Measurements from ENCODE around the gene ZNF483. TPM values are rescaled to one million over a fixed set of nuclear protein-coding genes. Genes with fewer than 3 reads are reported as not detected.
A peak's percentile ranks its signal among the peaks of the same experiment; 100 is the strongest.

The ZNF483 gene
- total and polyA plus RNA-seq, 9 of the 15 experiments (the other 6 are each of a cell fraction or from before 2014, with no cell fraction given) = 0.04 to 1.0 (median 0.38) TPM

DNA sequence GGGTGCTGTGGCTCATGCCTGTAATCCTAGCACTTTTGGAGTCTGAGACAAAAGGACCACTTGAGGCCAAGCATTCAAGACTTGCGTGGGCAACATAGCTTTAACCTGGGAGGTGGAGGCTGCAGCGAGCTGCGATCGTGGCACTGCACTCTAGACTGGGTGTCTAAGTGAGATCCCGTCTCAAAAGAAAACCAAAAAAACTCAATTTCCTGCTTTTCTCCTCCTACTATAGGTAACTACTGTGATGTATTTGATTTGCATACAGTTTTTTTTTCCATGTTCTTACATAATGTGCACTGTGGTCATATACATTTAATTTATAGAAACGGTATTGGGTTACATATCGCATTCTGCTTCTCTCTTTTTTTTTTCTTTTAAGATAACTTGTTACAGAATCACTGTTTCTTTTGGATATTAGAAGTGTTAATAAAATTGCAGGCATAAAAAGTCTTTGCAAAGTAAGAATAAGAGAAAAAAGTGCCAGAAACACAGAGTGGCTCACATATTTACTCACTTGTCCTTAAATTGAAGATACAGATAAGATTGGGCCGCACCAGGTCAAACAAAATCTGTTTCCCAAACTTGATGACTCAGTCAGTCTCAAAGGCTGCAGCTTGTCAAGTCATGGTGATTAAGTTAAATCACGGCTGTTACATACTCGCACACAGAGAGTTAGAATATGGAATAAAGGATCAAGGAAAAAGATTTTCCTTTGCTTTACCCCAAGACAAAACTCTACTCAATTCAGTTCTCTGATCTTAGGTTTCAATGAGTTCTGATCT, 76.4 kb downstream of the ZNF483 start (continued):
- TF ChIP-seq, protein P1, sequence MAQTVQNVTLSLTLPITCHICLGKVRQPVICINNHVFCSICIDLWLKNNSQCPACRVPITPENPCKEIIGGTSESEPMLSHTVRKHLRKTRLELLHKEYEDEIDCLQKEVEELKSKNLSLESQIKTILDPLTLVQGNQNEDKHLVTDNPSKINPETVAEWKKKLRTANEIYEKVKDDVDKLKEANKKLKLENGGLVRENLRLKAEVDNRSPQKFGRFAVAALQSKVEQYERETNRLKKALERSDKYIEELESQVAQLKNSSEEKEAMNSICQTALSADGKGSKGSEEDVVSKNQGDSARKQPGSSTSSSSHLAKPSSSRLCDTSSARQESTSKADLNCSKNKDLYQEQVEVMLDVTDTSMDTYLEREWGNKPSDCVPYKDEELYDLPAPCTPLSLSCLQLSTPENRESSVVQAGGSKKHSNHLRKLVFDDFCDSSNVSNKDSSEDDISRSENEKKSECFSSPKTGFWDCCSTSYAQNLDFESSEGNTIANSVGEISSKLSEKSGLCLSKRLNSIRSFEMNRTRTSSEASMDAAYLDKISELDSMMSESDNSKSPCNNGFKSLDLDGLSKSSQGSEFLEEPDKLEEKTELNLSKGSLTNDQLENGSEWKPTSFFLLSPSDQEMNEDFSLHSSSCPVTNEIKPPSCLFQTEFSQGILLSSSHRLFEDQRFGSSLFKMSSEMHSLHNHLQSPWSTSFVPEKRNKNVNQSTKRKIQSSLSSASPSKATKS (CRISPR knock-in tag; IDR thresholded peaks at IDR 0.05) = no peak
- TF ChIP-seq SIN3A (IDR thresholded peaks at IDR 0.05; ENCODE audit: borderline replicate concordance in 2 of 2, control insufficient read depth in 1 of 2, low read depth in 2 of 2, low read length in 2 of 2) (no peak), KHSRP (IDR thresholded peaks at IDR 0.05) (no peak), POLR2B (IDR thresholded peaks at IDR 0.05; ENCODE audit: low read depth, partially characterized antibody) (no peak), NFIX (CRISPR knock-in tag; IDR thresholded peaks at IDR 0.05; ENCODE audit: low read depth) (no peak), TAF1 (IDR thresholded peaks at IDR 0.05; ENCODE audit: control insufficient read depth, extremely low read depth, insufficient read depth, low read length, severe bottlenecking) (no peak), SREBF1 (IDR thresholded peaks at IDR 0.05; ENCODE audit: borderline replicate concordance, low read depth, low read length) (no peak), HDAC2 (IDR thresholded peaks at IDR 0.05) (peak; percentile 97), FOSL1 (tag; conservative IDR thresholded peaks at IDR 0.05) (peak; percentile 97), ZNF140 (CRISPR knock-in tag; IDR thresholded peaks at IDR 0.05) (no peak), SMARCB1 (IDR thresholded peaks at IDR 0.05; ENCODE audit: insufficient read length, low read depth) (no peak), ZZZ3 (IDR thresholded peaks at IDR 0.05) (no peak), RBM14 (IDR thresholded peaks at IDR 0.05; ENCODE audit: borderline replicate concordance, insufficient read depth, low read depth, low read length) (no peak), IFI16 (CRISPR knock-in tag; IDR thresholded peaks at IDR 0.05) (no peak), MAFF (IDR thresholded peaks at IDR 0.05; ENCODE audit: low read length) (peak; percentile 79), TCF7 (IDR thresholded peaks at IDR 0.05; ENCODE audit: borderline replicate concordance) (no peak), EP400 (IDR thresholded peaks at IDR 0.05) (no peak), SIN3B (IDR thresholded peaks at IDR 0.05; ENCODE audit: low read depth) (no peak), MEF2A (IDR thresholded peaks at IDR 0.05; ENCODE audit: control insufficient read depth, low read depth, low read length) (no peak), ZNF707 (CRISPR knock-in tag; conservative IDR thresholded peaks at IDR 0.05) (no peak)
- TF ChIP-seq, protein P2, sequence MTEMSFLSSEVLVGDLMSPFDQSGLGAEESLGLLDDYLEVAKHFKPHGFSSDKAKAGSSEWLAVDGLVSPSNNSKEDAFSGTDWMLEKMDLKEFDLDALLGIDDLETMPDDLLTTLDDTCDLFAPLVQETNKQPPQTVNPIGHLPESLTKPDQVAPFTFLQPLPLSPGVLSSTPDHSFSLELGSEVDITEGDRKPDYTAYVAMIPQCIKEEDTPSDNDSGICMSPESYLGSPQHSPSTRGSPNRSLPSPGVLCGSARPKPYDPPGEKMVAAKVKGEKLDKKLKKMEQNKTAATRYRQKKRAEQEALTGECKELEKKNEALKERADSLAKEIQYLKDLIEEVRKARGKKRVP (CRISPR knock-in tag; IDR thresholded peaks at IDR 0.05) = no peak
- TF ChIP-seq, protein P3, sequence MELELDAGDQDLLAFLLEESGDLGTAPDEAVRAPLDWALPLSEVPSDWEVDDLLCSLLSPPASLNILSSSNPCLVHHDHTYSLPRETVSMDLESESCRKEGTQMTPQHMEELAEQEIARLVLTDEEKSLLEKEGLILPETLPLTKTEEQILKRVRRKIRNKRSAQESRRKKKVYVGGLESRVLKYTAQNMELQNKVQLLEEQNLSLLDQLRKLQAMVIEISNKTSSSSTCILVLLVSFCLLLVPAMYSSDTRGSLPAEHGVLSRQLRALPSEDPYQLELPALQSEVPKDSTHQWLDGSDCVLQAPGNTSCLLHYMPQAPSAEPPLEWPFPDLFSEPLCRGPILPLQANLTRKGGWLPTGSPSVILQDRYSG (tag; conservative IDR thresholded peaks at IDR 0.05; ENCODE audit: low read depth) = no peak
- TF ChIP-seq, protein P4, sequence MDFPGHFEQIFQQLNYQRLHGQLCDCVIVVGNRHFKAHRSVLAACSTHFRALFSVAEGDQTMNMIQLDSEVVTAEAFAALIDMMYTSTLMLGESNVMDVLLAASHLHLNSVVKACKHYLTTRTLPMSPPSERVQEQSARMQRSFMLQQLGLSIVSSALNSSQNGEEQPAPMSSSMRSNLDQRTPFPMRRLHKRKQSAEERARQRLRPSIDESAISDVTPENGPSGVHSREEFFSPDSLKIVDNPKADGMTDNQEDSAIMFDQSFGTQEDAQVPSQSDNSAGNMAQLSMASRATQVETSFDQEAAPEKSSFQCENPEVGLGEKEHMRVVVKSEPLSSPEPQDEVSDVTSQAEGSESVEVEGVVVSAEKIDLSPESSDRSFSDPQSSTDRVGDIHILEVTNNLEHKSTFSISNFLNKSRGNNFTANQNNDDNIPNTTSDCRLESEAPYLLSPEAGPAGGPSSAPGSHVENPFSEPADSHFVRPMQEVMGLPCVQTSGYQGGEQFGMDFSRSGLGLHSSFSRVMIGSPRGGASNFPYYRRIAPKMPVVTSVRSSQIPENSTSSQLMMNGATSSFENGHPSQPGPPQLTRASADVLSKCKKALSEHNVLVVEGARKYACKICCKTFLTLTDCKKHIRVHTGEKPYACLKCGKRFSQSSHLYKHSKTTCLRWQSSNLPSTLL (IDR thresholded peaks at IDR 0.05) = no peak

Measured in K562 (cell line).